Activated T-helper 1 cell treated with anti-CD3 and anti-CD28 coated beads, Interleukin-12 subunit alpha, Interleukin-12 subunit beta, Interleukin-2, Interleukin-4 antibody, amounts not matched to agents 30 ng/mL and 10 ng/mL and 1 ng/mL, durations not matched to agents 14 hours and 24 hours and 36 hours (primary cell): ENCODE results near the gene PGS1. TPM values are rescaled to one million over a fixed set of nuclear protein-coding genes. Genes with fewer than 3 reads are reported as not detected.
"Not testable (repeated sequence)": the region's sequence is repeated elsewhere in the genome, so short reads cannot be mapped to it uniquely, and the experiment has no call there.

Experiments
- DNase-seq: peaks from one replicate; pipeline ENCODE4 v3.0.0; 2021; ENCODE audit warnings: low spot score
- H3K27ac Mint-ChIP-seq: one replicate; pipeline ENCODE4 v1.8.0; 2021; ENCODE audit warnings: mild to moderate bottlenecking, mixed read lengths
- H3K27me3 Mint-ChIP-seq: one replicate; pipeline ENCODE4 v1.8.0; 2022; ENCODE audit warnings: mild to moderate bottlenecking, moderate library complexity, mixed read lengths; ENCODE audit not compliant: insufficient read depth
- H3K36me3 Mint-ChIP-seq: one replicate; pipeline ENCODE4 v1.8.0; 2021; ENCODE audit warnings: low read depth, mixed read lengths
- H3K4me1 Mint-ChIP-seq: one replicate; pipeline ENCODE4 v1.8.0; 2021; ENCODE audit warnings: low read depth, mixed read lengths
- H3K4me3 Mint-ChIP-seq: one replicate; pipeline ENCODE4 v1.8.0; 2021; ENCODE audit warnings: mild to moderate bottlenecking, moderate library complexity, mixed read lengths
- H3K9me3 Mint-ChIP-seq: one replicate; pipeline ENCODE4 v1.8.0; 2021; ENCODE audit warnings: mixed read lengths
- intact Hi-C: fragments of 100-400 bp; cut with micrococcal nuclease; formaldehyde crosslinking; loops from one replicate; pipeline ENCODE4 v1.15.1; 2024
- total RNA-seq: library from RNA; stranded (reverse); gene quantifications from 2 replicates; pipeline ENCODE4 v1.2.3, GENCODE V29; 2022

PGS1 gene
- 71.9 and 73.5 TPM in 2 replicates for total RNA-seq

- Mint-ChIP-seq H3K27me3 (no peaks in the 10 kb centered on the region), H3K27ac (peak within 1 kb of the TSS; percentile 100), H3K4me3 (peak within 1 kb of the TSS; percentile 97), H3K36me3 (peaks cover 26% of the 10 kb centered on the region), H3K4me1 (peaks cover 58% of the 10 kb centered on the region), H3K9me3 (no peaks in the 10 kb centered on the region)
- intact Hi-C loops = loop anchor here (1.0 kb wide), 1 partner anchor 18 kb away; the partner anchor contains the start of gene SOCS3
- peak; percentile 84 for DNase-seq
These were observed at the start of gene PGS1 for GRCh38 chr17:78378225-78379130. Gene PGS1 (plus strand): TSS chr17:78378649. CDS start chr17:78378666, 17 bp downstream.

GRCh38 chr17:78329263-78330059, 49.0 kb upstream of the PGS1 start:
- Mint-ChIP-seq H3K9me3 (no peaks in the 10 kb centered on the region), H3K27me3 (no peaks in the 10 kb centered on the region), H3K36me3 (no peaks in the 10 kb centered on the region), H3K4me3 (no peak overlapping the region), H3K4me1 (peaks cover 36% of the 10 kb centered on the region), H3K27ac (no peak overlapping the region)
- no peak for DNase-seq
- intact Hi-C loops = no loop called here

- H3K4me1 Mint-ChIP-seq = peaks cover 34% of the 10 kb centered on the region
- no peaks in the 10 kb centered on the region for H3K27me3 Mint-ChIP-seq
- H3K27ac Mint-ChIP-seq = no peak overlapping the region
- H3K36me3 Mint-ChIP-seq = no peaks in the 10 kb centered on the region
- no peak overlapping the region for H3K4me3 Mint-ChIP-seq
- no peaks in the 10 kb centered on the region for H3K9me3 Mint-ChIP-seq
- DNase-seq = no peak
- intact Hi-C loops = no loop called here
These were observed 47.8 kb upstream of the PGS1 start for GRCh38 chr17:78330570-78331224.

GRCh38 chr17:78331355-78331754, 47.1 kb upstream of the PGS1 start:
- intact Hi-C loops, H3K27me3 Mint-ChIP-seq, H3K27ac Mint-ChIP-seq, H3K36me3 Mint-ChIP-seq, H3K4me3 Mint-ChIP-seq, H3K9me3 Mint-ChIP-seq, DNase-seq: not testable (repeated sequence)
- peaks cover 34% of the 10 kb centered on the region for H3K4me1 Mint-ChIP-seq

GRCh38 chr17:78332991-78333390, 45.5 kb upstream of the PGS1 start:
- no peaks in the 10 kb centered on the region for H3K27me3 Mint-ChIP-seq
- no peaks in the 10 kb centered on the region for H3K9me3 Mint-ChIP-seq
- H3K4me3 Mint-ChIP-seq = no peak overlapping the region
- peak overlapping the region; percentile 30 for H3K27ac Mint-ChIP-seq
- H3K36me3 Mint-ChIP-seq = no peaks in the 10 kb centered on the region
- DNase-seq = no peak
- peaks cover 40% of the 10 kb centered on the region for H3K4me1 Mint-ChIP-seq
- intact Hi-C loops = no loop called here

GRCh38 chr17:78335209-78335608, 43.2 kb upstream of the PGS1 start:
- peaks cover 2% of the 10 kb centered on the region for H3K27me3 Mint-ChIP-seq
- H3K27ac Mint-ChIP-seq = no peak overlapping the region
- no peak for DNase-seq
- H3K4me1 Mint-ChIP-seq = peaks cover 42% of the 10 kb centered on the region
- intact Hi-C loops = no loop called here
- no peak overlapping the region for H3K4me3 Mint-ChIP-seq
- no peaks in the 10 kb centered on the region for H3K9me3 Mint-ChIP-seq
- no peaks in the 10 kb centered on the region for H3K36me3 Mint-ChIP-seq

GRCh38 chr17:78337244-78338109, 41.0 kb upstream of the PGS1 start:
- Mint-ChIP-seq H3K4me1 (peaks cover 45% of the 10 kb centered on the region), H3K36me3 (peaks cover 1% of the 10 kb centered on the region), H3K27ac (no peak overlapping the region), H3K27me3 (peaks cover 4% of the 10 kb centered on the region), H3K4me3 (no peak overlapping the region), H3K9me3 (no peaks in the 10 kb centered on the region)
- intact Hi-C loops = no loop called here
- DNase-seq = no peak

- DNase-seq = no peak
- intact Hi-C loops = no loop called here
- peaks cover 1% of the 10 kb centered on the region for H3K36me3 Mint-ChIP-seq
- no peak overlapping the region for H3K27ac Mint-ChIP-seq
- H3K4me1 Mint-ChIP-seq = peaks cover 47% of the 10 kb centered on the region
- H3K4me3 Mint-ChIP-seq = no peak overlapping the region
- H3K9me3 Mint-ChIP-seq = no peaks in the 10 kb centered on the region
- H3K27me3 Mint-ChIP-seq = peaks cover 4% of the 10 kb centered on the region
These were observed 39.8 kb upstream of the PGS1 start for GRCh38 chr17:78338486-78339259.

GRCh38 chr17:78340183-78340955, 38.1 kb upstream of the PGS1 start:
- Mint-ChIP-seq H3K4me1 (peaks cover 46% of the 10 kb centered on the region), H3K27ac (peak overlapping the region; percentile 75), H3K4me3 (peak overlapping the region; percentile 82), H3K9me3 (no peaks in the 10 kb centered on the region), H3K27me3 (peaks cover 4% of the 10 kb centered on the region), H3K36me3 (peaks cover 1% of the 10 kb centered on the region)
- DNase-seq = no peak
- intact Hi-C loops = no loop called here

- DNase-seq = no peak
- no peak overlapping the region for H3K27ac Mint-ChIP-seq
- peaks cover 4% of the 10 kb centered on the region for H3K27me3 Mint-ChIP-seq
- no peak overlapping the region for H3K4me3 Mint-ChIP-seq
- H3K4me1 Mint-ChIP-seq = peaks cover 60% of the 10 kb centered on the region
- H3K9me3 Mint-ChIP-seq = no peaks in the 10 kb centered on the region
- intact Hi-C loops = loop anchor here (2.0 kb wide), 1 partner anchor 27 kb away; no protein-coding TSS in a partner anchor
- H3K36me3 Mint-ChIP-seq = peaks cover 1% of the 10 kb centered on the region
These were observed 36.6 kb upstream of the PGS1 start for GRCh38 chr17:78341559-78342448.
